GM23338 (cell line): ENCODE measurements around the gene SFTA2. TPM values are rescaled to one million over a fixed set of nuclear protein-coding genes. Genes with fewer than 3 reads are reported as not detected.

Experiments
- ATAC-seq: fragments of 200-7000 bp; cut with Tn5 transposase; 3 replicates; pipeline ENCODE4 v1.9.1; 2020
- DNase-seq: peaks from one replicate; pipeline ENCODE4 v3.0.0-alpha.2; 2015; ENCODE audit warnings: low spot score
- H2AFZ ChIP-seq: fragments of 200-600 bp; sonication (generic); 2 replicates; pipeline ENCODE4 v1.8.0; 2016; ENCODE audit warnings: antibody characterized with exemption, mild to moderate bottlenecking, moderate library complexity
- H3F3A ChIP-seq: fragments of 200-600 bp; sonication (generic); replicated peaks from 2 replicates; pipeline ENCODE4 v1.8.0; 2017; ENCODE audit warnings: antibody characterized with exemption, mixed run types, low read depth
- H3K27ac ChIP-seq: fragments of 200-600 bp; sonication (generic); 2 replicates; pipeline ENCODE4 v1.6.1; 2016; ENCODE audit warnings: low read depth
- H3K27me3 ChIP-seq: fragments of 200-600 bp; sonication (generic); 2 replicates; pipeline ENCODE4 v1.8.0; 2016; ENCODE audit warnings: mild to moderate bottlenecking, mixed run types, moderate library complexity; ENCODE audit not compliant: insufficient read depth
- H3K36me3 ChIP-seq: fragments of 200-600 bp; sonication (generic); 2 replicates; pipeline ENCODE4 v1.8.0; 2016; ENCODE audit warnings: mild to moderate bottlenecking; ENCODE audit not compliant: insufficient read depth
- H3K4me1 ChIP-seq: fragments of 200-600 bp; sonication (generic); 2 replicates; pipeline ENCODE4 v1.8.0; 2016; ENCODE audit warnings: mild to moderate bottlenecking, moderate library complexity; ENCODE audit not compliant: insufficient read depth
- H3K4me2 ChIP-seq: fragments of 200-600 bp; sonication (generic); 2 replicates; pipeline ENCODE4 v1.7.1; 2017; ENCODE audit warnings: mixed run types
- H3K4me3 ChIP-seq: fragments of 200-600 bp; sonication (generic); 2 replicates; pipeline ENCODE4 v1.6.1; 2016; ENCODE audit warnings: mixed run types
- H3K79me2 ChIP-seq: fragments of 200-600 bp; sonication (generic); replicated peaks from 2 replicates; pipeline ENCODE4 v1.8.0; 2017; ENCODE audit warnings: mild to moderate bottlenecking; ENCODE audit not compliant: insufficient read depth
- H3K9me2 ChIP-seq: fragments of 200-600 bp; sonication (generic); 2 replicates; pipeline ENCODE4 v1.8.0; 2017; ENCODE audit not compliant: insufficient read depth
- H4K20me1 ChIP-seq: fragments of 200-600 bp; sonication (generic); replicated peaks from 2 replicates; pipeline ENCODE4 v1.8.0; 2017; ENCODE audit warnings: mild to moderate bottlenecking; ENCODE audit not compliant: insufficient read depth
- H3K27ac Mint-ChIP-seq: 2 replicates; pipeline ENCODE4 v1.8.0; 2020; ENCODE audit warnings: inconsistent platforms, mild to moderate bottlenecking, moderate library complexity, mixed read lengths
- H3K27me3 Mint-ChIP-seq: 3 replicates; pipeline ENCODE4 v1.8.0; 2022; ENCODE audit warnings: low read depth, mild to moderate bottlenecking, moderate library complexity, mixed read lengths, inconsistent platforms; ENCODE audit not compliant: insufficient read depth, poor library complexity
- H3K36me3 Mint-ChIP-seq: 3 replicates; pipeline ENCODE4 v1.8.0; 2021; ENCODE audit warnings: low read depth, mild to moderate bottlenecking, inconsistent platforms, moderate library complexity, mixed read lengths
- H3K4me1 Mint-ChIP-seq: 3 replicates; pipeline ENCODE4 v1.8.0; 2020; ENCODE audit warnings: mild to moderate bottlenecking, inconsistent platforms, mixed read lengths
- H3K4me3 Mint-ChIP-seq: 3 replicates; pipeline ENCODE4 v1.8.0; 2021; ENCODE audit warnings: moderate library complexity, mild to moderate bottlenecking, inconsistent platforms, mixed read lengths
- H3K9me3 Mint-ChIP-seq: 3 replicates; pipeline ENCODE4 v1.8.0; 2020; ENCODE audit warnings: moderate library complexity, mild to moderate bottlenecking, inconsistent platforms, mixed read lengths
- CREB1 ChIP-seq: fragments of 250-450 bp; sonication (Bioruptor Pico); IDR thresholded peaks from 2 replicates; pipeline ENCODE4 v1.5.0; 2020; ENCODE audit warnings: low read depth, mild to moderate bottlenecking, moderate library complexity
- EZH2phosphoT487 ChIP-seq: fragments of 200-600 bp; sonication (generic); IDR thresholded peaks from one replicate; pipeline ENCODE4 v1.8.1; 2018; ENCODE audit warnings: antibody characterized with exemption; ENCODE audit not compliant: unreplicated experiment
- JUNB ChIP-seq: IDR thresholded peaks from one replicate; pipeline ENCODE4 v1.6.1; 2016; ENCODE audit warnings: antibody characterized with exemption; ENCODE audit not compliant: unreplicated experiment
- POLR2AphosphoS5 ChIP-seq: IDR thresholded peaks from 2 replicates; pipeline ENCODE4 v1.6.1; 2016; ENCODE audit warnings: antibody characterized with exemption, low read depth
- REST ChIP-seq: IDR thresholded peaks from one replicate; pipeline ENCODE4 v1.6.1; 2018; ENCODE audit warnings: antibody characterized with exemption; ENCODE audit not compliant: unreplicated experiment
- STAT1 ChIP-seq: IDR thresholded peaks from one replicate; pipeline ENCODE4 v1.6.1; 2016; ENCODE audit warnings: antibody characterized with exemption; ENCODE audit not compliant: unreplicated experiment
- ZNF331 ChIP-seq: fragments of 250-450 bp; sonication (Bioruptor Pico); IDR thresholded peaks from 2 replicates; pipeline ENCODE4 v1.5.0; 2020; ENCODE audit warnings: low read depth, mild to moderate bottlenecking, moderate library complexity
- ZNF462 ChIP-seq: fragments of 250-450 bp; sonication (Bioruptor Pico); IDR thresholded peaks from 2 replicates; pipeline ENCODE4 v1.5.0; 2020; ENCODE audit warnings: mild to moderate bottlenecking, moderate library complexity
- polyA plus RNA-seq: library from polyadenylated mRNA; unstranded; fragments of >200 nt; fragmentation: Nextera tagmentation; extraction: Ambion mirVana; gene quantifications from 2 replicates; pipeline ENCODE4 v1.2.1, GENCODE V29; 2016
- total RNA-seq: library from RNA; depleted of rRNA; stranded (reverse); fragments of >200 nt; shearing (Covaris generic); gene quantifications from 2 replicates; pipeline ENCODE4 v1.2.3, GENCODE V29; 2014
- TF ChIP-seq, protein P1 (sequence below), 2 experiments: fragments of 200-600 bp in 1 of 2; sonication (generic) in 1 of 2; conservative IDR thresholded peaks; 2 replicates each; pipeline versions ENCODE4 v1.5.1 to v1.6.1; 2016 to 2017; ENCODE audit warnings: antibody characterized with exemption in 2 of 2, low read depth in 2 of 2, mild to moderate bottlenecking in 2 of 2, moderate library complexity in 1 of 2
- TF ChIP-seq, protein P2 (sequence below): IDR thresholded peaks from 2 replicates; pipeline ENCODE4 v1.6.1; 2016; ENCODE audit warnings: antibody characterized with exemption

Gene SFTA2
- total and polyA plus RNA-seq, 2 experiments from 2014 or later = not detected

- Mint-ChIP-seq H3K4me3 (no peak overlapping the region), H3K27ac (no peak overlapping the region), H3K27me3 (peaks cover 1% of the 10 kb centered on the region), H3K4me1 (peaks cover 4% of the 10 kb centered on the region; the same call in 2 of the 3 replicates), H3K9me3 (peaks cover 4% of the 10 kb centered on the region), H3K36me3 (no peaks in the 10 kb centered on the region; the same call in 2 of the 3 replicates)
- Histone ChIP-seq H3F3A (no peaks in the 10 kb centered on the region), H3K79me2 (no peaks in the 10 kb centered on the region), H4K20me1 (no peaks in the 10 kb centered on the region), H3K36me3 (no peaks in the 10 kb centered on the region), H2AFZ (no peak overlapping the region), H3K9me2 (0 out of 2 replicates have a peak, but pooled peaks cover 11% of the 10 kb centered on the region), H3K27ac (no peak overlapping the region), H3K27me3 (no peaks in the 10 kb centered on the region), H3K4me1 (no peaks in the 10 kb centered on the region), H3K4me2 (no peak overlapping the region), H3K4me3 (no peak overlapping the region)
- ATAC-seq (no peak), DNase-seq (no peak)
- TF ChIP-seq REST = no peak
- TF ChIP-seq, protein P1, sequence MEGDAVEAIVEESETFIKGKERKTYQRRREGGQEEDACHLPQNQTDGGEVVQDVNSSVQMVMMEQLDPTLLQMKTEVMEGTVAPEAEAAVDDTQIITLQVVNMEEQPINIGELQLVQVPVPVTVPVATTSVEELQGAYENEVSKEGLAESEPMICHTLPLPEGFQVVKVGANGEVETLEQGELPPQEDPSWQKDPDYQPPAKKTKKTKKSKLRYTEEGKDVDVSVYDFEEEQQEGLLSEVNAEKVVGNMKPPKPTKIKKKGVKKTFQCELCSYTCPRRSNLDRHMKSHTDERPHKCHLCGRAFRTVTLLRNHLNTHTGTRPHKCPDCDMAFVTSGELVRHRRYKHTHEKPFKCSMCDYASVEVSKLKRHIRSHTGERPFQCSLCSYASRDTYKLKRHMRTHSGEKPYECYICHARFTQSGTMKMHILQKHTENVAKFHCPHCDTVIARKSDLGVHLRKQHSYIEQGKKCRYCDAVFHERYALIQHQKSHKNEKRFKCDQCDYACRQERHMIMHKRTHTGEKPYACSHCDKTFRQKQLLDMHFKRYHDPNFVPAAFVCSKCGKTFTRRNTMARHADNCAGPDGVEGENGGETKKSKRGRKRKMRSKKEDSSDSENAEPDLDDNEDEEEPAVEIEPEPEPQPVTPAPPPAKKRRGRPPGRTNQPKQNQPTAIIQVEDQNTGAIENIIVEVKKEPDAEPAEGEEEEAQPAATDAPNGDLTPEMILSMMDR (conservative IDR thresholded peaks at IDR 0.05; ENCODE audit: low read depth in 2 of 2) = no peak
- TF ChIP-seq JUNB = no peak
- TF ChIP-seq, protein P2, sequence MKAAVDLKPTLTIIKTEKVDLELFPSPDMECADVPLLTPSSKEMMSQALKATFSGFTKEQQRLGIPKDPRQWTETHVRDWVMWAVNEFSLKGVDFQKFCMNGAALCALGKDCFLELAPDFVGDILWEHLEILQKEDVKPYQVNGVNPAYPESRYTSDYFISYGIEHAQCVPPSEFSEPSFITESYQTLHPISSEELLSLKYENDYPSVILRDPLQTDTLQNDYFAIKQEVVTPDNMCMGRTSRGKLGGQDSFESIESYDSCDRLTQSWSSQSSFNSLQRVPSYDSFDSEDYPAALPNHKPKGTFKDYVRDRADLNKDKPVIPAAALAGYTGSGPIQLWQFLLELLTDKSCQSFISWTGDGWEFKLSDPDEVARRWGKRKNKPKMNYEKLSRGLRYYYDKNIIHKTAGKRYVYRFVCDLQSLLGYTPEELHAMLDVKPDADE = no peak
- no peak for TF ChIP-seq STAT1
- TF ChIP-seq EZH2phosphoT487 = no peak
- TF ChIP-seq POLR2AphosphoS5 = no peak
- TF ChIP-seq ZNF462 (CRISPR knock-in tag) = no peak
- TF ChIP-seq ZNF331 (CRISPR knock-in tag) = no peak
- TF ChIP-seq CREB1 (CRISPR knock-in tag) = no peak
Observed at GRCh38 chr6:30966154-30966553, 34.2 kb upstream of the SFTA2 start.
